ENCODE measurements around the gene ZFYVE9. TPM values are rescaled to one million over a fixed set of nuclear protein-coding genes. Genes with fewer than 3 reads are reported as not detected.

The ZFYVE9 gene
- total and polyA plus RNA-seq, 12 donors: 3.4 to 28.9 (median 22.2) TPM

GRCh38 chr1:52358851-52359497 lies 217.1 kb downstream of the ZFYVE9 start:
- Histone ChIP-seq H3K27me3 (no peaks in the 10 kb centered on the region), H3K36me3 (replicated peaks in 1 of 2) (peaks cover 0 to 90% of the 10 kb centered on the region in 2 donors), H3K4me1 (replicated peaks in 1 of 2) (peaks cover 0 to under 1% of the 10 kb centered on the region in 2 donors), H3K4me3 (no peak overlapping the region), H3K9me3 (replicated peaks in 1 of 3) (no peaks in the 10 kb centered on the region), H3K27ac (no peak overlapping the region)
- WGBS, 4 donors: 92 to 96% (median 95%) methylated on average over 15 to 18 of the region's 18 CpGs
- DNase-seq: no peak
- no peak for TF ChIP-seq POLR2A (IDR thresholded peaks at IDR 0.05)
- no peak for TF ChIP-seq CTCF (IDR thresholded peaks at IDR 0.05)
- intact Hi-C loops (cut with DNase I): no loop called here

- WGBS, 4 donors: 92 to 94% (median 93%) methylated on average over 21 to 24 of the region's 24 CpGs
- TF ChIP-seq CTCF (IDR thresholded peaks at IDR 0.05) (no peak), POLR2A (IDR thresholded peaks at IDR 0.05) (no peak)
- Histone ChIP-seq H3K27ac (no peak overlapping the region), H3K36me3 (replicated peaks in 1 of 2) (peaks cover 0 to 80% of the 10 kb centered on the region in 2 donors), H3K4me1 (replicated peaks in 1 of 2) (peaks cover 8 to 10% of the 10 kb centered on the region in 2 donors), H3K4me3 (no peak overlapping the region), H3K9me3 (replicated peaks in 1 of 3) (no peaks in the 10 kb centered on the region), H3K27me3 (no peaks in the 10 kb centered on the region)
- DNase-seq: no peak
- intact Hi-C loops (cut with DNase I): no loop called here
These were observed 218.0 kb downstream of the ZFYVE9 start for GRCh38 chr1:52359676-52360594.

GRCh38 chr1:52360595-52360968 lies 218.7 kb downstream of the ZFYVE9 start:
- no peak for DNase-seq

More at GRCh38 chr1:52360595-52360968, 218.7 kb downstream of the ZFYVE9 start:
- WGBS, 4 donors: 71 to 96% (median 90%) methylated on average over 2 to 7 of the region's 7 CpGs
- H3K9me3 ChIP-seq (replicated peaks in 1 of 3): no peaks in the 10 kb centered on the region
- H3K27me3 ChIP-seq: no peaks in the 10 kb centered on the region
- H3K27ac ChIP-seq: no peak overlapping the region
- peaks cover 12 to 15% of the 10 kb centered on the region in 2 donors for H3K4me1 ChIP-seq (replicated peaks in 1 of 2)
- peaks cover 0 to 74% of the 10 kb centered on the region in 2 donors for H3K36me3 ChIP-seq (replicated peaks in 1 of 2)
- no peak for TF ChIP-seq POLR2A (IDR thresholded peaks at IDR 0.05)
- no peak for TF ChIP-seq CTCF (IDR thresholded peaks at IDR 0.05)
- intact Hi-C loops (cut with DNase I): no loop called here
- H3K4me3 ChIP-seq: no peak overlapping the region

All from adrenal gland (tissue), 12 donors.